Prostate gland (tissue), 2 donors: ENCODE data around the gene DUSP1. TPM values are rescaled to one million over a fixed set of nuclear protein-coding genes. Genes with fewer than 3 reads are reported as not detected.
"Not testable (repeated sequence)": the region's sequence is repeated elsewhere in the genome, so short reads cannot be mapped to it uniquely, and the experiment has no call there.

ENCODE experiments used
- DNase-seq: peaks from one replicate; pipeline ENCODE4 v3.0.0-alpha.2; 2019; ENCODE audit warnings: low spot score
- H3K27ac ChIP-seq, 2 donors: fragments of 200-600 bp; sonication (generic); 2 replicates each; pipeline ENCODE4 v1.5.1; 2017 to 2019
- H3K27me3 ChIP-seq: fragments of 200-600 bp; sonication (generic); replicated peaks from 2 replicates; pipeline ENCODE4 v1.5.1; 2019; ENCODE audit not compliant: insufficient read depth
- H3K36me3 ChIP-seq, 2 donors: fragments of 200-600 bp; sonication (generic); 1 replicate in 1 of 2; 2 replicates in 1 of 2; pipeline versions ENCODE4 v1.5.1 to v1.8.1; 2017 to 2019
- H3K4me1 ChIP-seq: fragments of 200-600 bp; sonication (generic); replicated peaks from 2 replicates; pipeline ENCODE4 v1.5.1; 2019
- H3K4me3 ChIP-seq, 2 donors: fragments of 200-600 bp; sonication (generic); 2 replicates each; pipeline ENCODE4 v1.5.1; 2017 to 2019
- H3K9me3 ChIP-seq: fragments of 200-600 bp; sonication (generic); 2 replicates; pipeline ENCODE4 v1.5.1; 2017
- POLR2A ChIP-seq: fragments of 450-650 bp; IDR thresholded peaks from one replicate; pipeline ENCODE4 v1.6.1; 2016; ENCODE audit warnings: antibody characterized with exemption, mild to moderate bottlenecking
- POLR2AphosphoS5 ChIP-seq: sonication (generic); formaldehyde crosslinking; IDR thresholded peaks from one replicate; pipeline ENCODE4 v1.6.1; 2017; ENCODE audit warnings: antibody characterized with exemption
- WGBS: methylation state at CpG from one replicate; pipeline ENCODE4 v1.1.5; 2018; 5-methylcytosine and 5-hydroxymethylcytosine counted together
- intact Hi-C: fragments of 100-400 bp; cut with DNase I; formaldehyde crosslinking; loops from one replicate; pipeline ENCODE4 v1.14.2; 2022
- total RNA-seq, 2 donors: library from RNA; depleted of rRNA; stranded (reverse); fragments of >200 nt; gene quantifications; one replicate each; pipeline ENCODE4 v1.1.0, GENCODE V29; 2016
- TF ChIP-seq, protein P1 (sequence below), 4 experiments: fragments of 200-600 bp in 2 of 4; fragments of 450-650 bp in 2 of 4; sonication (generic) in 2 of 4; IDR thresholded peaks; 1 replicate in 3 of 4; 2 replicates in 1 of 4; pipeline ENCODE4 v1.5.1; 2016 to 2019; ENCODE audit warnings: antibody characterized with exemption in 4 of 4, mild to moderate bottlenecking in 2 of 4, moderate library complexity in 2 of 4

The DUSP1 gene
- total RNA-seq, 2 donors from 2014 or later, result 559 to 659 TPM

DNA sequence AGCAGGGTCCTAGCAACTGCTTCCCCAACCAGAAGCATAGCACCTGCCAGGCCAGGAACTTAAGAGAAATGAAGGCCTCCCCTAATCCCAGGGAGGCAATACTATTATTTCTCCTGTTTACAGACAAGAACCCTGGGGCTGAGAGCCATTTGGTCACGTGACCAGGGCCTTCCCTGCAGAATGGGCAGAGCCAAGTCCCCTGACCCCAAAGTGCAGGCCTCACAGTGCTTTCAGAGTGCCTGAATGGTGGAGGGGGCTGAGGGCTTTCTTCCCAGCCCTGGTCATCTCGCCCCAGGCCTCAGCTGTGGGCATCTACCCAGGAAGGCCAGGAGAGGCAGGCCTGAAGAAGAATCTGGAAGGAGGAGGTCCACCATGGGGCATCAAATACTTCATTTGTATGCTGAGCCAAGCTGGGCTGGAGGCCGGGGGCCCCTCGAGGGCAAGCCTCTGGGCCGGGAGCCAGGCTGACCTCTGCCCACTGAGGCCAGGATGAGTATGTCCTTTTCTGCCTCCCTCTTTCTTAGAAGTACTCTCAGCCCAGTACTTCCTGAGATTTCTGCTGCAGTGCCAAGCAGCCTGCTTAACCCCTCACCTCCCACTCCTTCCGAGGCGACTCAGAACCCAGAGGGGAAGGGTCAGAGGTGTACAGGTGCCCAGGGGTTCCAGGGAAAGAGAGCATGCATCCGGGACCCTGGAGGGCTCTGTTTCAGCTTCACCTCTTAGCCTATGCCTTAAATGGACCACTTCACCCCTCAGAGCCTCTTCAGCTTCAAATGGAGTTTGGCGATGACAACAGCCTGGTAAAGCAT lies 18.9 kb upstream of the DUSP1 start:
- intact Hi-C loops, result no loop called here

GRCh38 chr5:172788771-172789686 lies 18.0 kb upstream of the DUSP1 start:
- DNase-seq, result no peak
- no peaks in the 10 kb centered on the region for H3K4me1 ChIP-seq
- H3K27ac ChIP-seq, result peak overlapping the region; percentile 26 to 57
- H3K36me3 ChIP-seq, result no peaks in the 10 kb centered on the region
- H3K9me3 ChIP-seq, result no peaks in the 10 kb centered on the region
- intact Hi-C loops, result no loop called here
- TF ChIP-seq POLR2A (no peak), POLR2AphosphoS5 (no peak)
- 82% methylated on average over 21 of the region's 21 CpGs for WGBS
- no peak overlapping the region for H3K4me3 ChIP-seq
- no peaks in the 10 kb centered on the region for H3K27me3 ChIP-seq

More for the DNA sequence above, 18.9 kb upstream of the DUSP1 start:
- DNase-seq, result no peak
- no peaks in the 10 kb centered on the region for H3K4me1 ChIP-seq
- H3K4me3 ChIP-seq, result no peak overlapping the region
- H3K9me3 ChIP-seq, result no peaks in the 10 kb centered on the region
- H3K36me3 ChIP-seq, result no peaks in the 10 kb centered on the region
- 76% methylated on average over 9 of the region's 9 CpGs for WGBS
- peak overlapping the region; percentile 26 to 57 for H3K27ac ChIP-seq
- H3K27me3 ChIP-seq, result no peaks in the 10 kb centered on the region
- TF ChIP-seq POLR2AphosphoS5, result no peak
- TF ChIP-seq POLR2A, result no peak
- TF ChIP-seq, protein P1, sequence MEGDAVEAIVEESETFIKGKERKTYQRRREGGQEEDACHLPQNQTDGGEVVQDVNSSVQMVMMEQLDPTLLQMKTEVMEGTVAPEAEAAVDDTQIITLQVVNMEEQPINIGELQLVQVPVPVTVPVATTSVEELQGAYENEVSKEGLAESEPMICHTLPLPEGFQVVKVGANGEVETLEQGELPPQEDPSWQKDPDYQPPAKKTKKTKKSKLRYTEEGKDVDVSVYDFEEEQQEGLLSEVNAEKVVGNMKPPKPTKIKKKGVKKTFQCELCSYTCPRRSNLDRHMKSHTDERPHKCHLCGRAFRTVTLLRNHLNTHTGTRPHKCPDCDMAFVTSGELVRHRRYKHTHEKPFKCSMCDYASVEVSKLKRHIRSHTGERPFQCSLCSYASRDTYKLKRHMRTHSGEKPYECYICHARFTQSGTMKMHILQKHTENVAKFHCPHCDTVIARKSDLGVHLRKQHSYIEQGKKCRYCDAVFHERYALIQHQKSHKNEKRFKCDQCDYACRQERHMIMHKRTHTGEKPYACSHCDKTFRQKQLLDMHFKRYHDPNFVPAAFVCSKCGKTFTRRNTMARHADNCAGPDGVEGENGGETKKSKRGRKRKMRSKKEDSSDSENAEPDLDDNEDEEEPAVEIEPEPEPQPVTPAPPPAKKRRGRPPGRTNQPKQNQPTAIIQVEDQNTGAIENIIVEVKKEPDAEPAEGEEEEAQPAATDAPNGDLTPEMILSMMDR (IDR thresholded peaks at IDR 0.05), result no peak

DNA sequence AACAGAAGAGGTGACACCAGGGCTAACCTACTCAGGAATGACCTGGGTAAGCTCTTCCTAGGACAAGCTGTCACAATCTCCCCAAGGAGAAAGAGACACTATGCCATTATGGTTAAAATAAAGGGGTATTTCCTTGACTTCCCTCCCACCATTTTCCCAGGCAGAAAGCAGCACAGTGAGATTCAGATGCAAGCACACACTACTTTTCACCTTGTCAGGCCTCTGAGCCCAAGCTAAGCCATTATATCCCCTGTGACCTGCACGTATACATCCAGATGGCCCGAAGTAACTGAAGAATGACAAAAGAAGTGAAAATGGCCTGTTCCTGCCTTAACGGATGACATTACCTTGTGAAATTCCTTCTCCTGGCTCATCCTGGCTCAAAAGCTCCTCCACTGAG lies 16.5 kb upstream of the DUSP1 start:
- H3K9me3 ChIP-seq, DNase-seq, intact Hi-C loops, H3K27me3 ChIP-seq, H3K4me3 ChIP-seq, H3K36me3 ChIP-seq, H3K27ac ChIP-seq, H3K4me1 ChIP-seq: not testable (repeated sequence)
- 96% methylated on average over 3 of the region's 3 CpGs for WGBS

- Histone ChIP-seq H3K36me3 (no peaks in the 10 kb centered on the region), H3K27ac (no peak overlapping the region), H3K27me3 (no peaks in the 10 kb centered on the region), H3K9me3 (no peaks in the 10 kb centered on the region), H3K4me1 (no peaks in the 10 kb centered on the region), H3K4me3 (no peak overlapping the region)
- TF ChIP-seq POLR2AphosphoS5, result no peak
- TF ChIP-seq, protein P1 (IDR thresholded peaks at IDR 0.05), result no peak
- TF ChIP-seq POLR2A, result no peak
- no peak for DNase-seq
- intact Hi-C loops, result no loop called here
- 94% methylated on average over 9 of the region's 9 CpGs for WGBS
Measured at GRCh38 chr5:172786736-172787462, 15.9 kb upstream of the DUSP1 start.

DNA sequence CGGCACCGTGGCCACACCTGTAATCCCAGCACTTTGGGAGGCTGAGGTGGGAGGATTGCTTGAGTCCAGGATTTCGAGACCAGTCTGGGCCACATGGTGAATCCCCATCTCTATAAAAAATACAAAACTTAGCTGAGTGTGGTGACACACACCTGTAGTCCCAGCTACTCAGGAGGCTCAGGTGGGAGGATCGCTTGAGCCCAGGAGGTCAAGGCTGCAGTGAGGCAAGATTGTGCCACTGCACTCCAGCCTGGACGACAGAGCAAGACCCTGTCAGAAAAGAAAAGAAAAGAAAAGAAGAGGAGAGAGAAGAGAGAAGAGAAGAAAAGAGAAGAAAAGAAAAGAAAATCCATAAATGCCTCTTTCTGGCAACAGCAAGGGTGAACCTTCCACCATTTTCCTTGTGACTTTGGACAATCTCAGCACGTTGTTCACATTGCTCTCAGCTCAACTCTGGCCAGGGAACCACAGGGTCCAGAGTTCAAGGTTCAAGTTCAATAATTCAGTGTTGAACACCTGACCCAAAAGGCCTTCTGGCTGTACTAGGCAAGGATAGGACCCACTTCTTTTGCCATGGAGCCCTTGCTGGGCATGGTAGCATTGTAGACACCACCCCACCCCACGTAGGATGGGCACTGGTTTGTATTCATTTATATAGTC lies 14.6 kb upstream of the DUSP1 start:
- Histone ChIP-seq H3K27ac (no peak overlapping the region), H3K9me3 (no peaks in the 10 kb centered on the region), H3K4me1 (no peaks in the 10 kb centered on the region), H3K27me3 (no peaks in the 10 kb centered on the region), H3K4me3 (no peak overlapping the region), H3K36me3 (no peaks in the 10 kb centered on the region)
- 86% methylated on average over 7 of the region's 7 CpGs for WGBS
- DNase-seq, result no peak
- intact Hi-C loops, result no loop called here
- TF ChIP-seq, protein P1 (IDR thresholded peaks at IDR 0.05), result no peak
- TF ChIP-seq POLR2A, result no peak
- no peak for TF ChIP-seq POLR2AphosphoS5

- H3K27me3 ChIP-seq, H3K9me3 ChIP-seq, H3K27ac ChIP-seq, H3K4me3 ChIP-seq, H3K36me3 ChIP-seq, H3K4me1 ChIP-seq, DNase-seq, intact Hi-C loops: not testable (repeated sequence)
- WGBS, result 98% methylated on average over 4 of the region's 4 CpGs
Measured at GRCh38 chr5:172784162-172784561, 13.2 kb upstream of the DUSP1 start.

- H3K4me1 ChIP-seq, H3K27ac ChIP-seq, H3K36me3 ChIP-seq, intact Hi-C loops, H3K4me3 ChIP-seq, DNase-seq, H3K27me3 ChIP-seq, H3K9me3 ChIP-seq: not testable (repeated sequence)
- 88% methylated on average over 5 of the region's 5 CpGs for WGBS
Measured at GRCh38 chr5:172783319-172783718, 12.3 kb upstream of the DUSP1 start.
